ENCODE data around the gene ALPG. TPM values are rescaled to one million over a fixed set of nuclear protein-coding genes. Genes with fewer than 3 reads are reported as not detected.
"Not testable (repeated sequence)": the region's sequence is repeated elsewhere in the genome, so short reads cannot be mapped to it uniquely, and the experiment has no call there.

Gene ALPG
- total RNA-seq, 1 donor from 2014 or later, result not detected

GRCh38 chr2:232438951-232439757, 32.5 kb downstream of the ALPG start:
- peak; percentile 15 for DNase-seq (ENCODE audit: low read depth)

GRCh38 chr2:232439758-232440135, 33.1 kb downstream of the ALPG start:
- DNase-seq (ENCODE audit: low read depth), result no peak

- peak; percentile 72 for DNase-seq (ENCODE audit: low read depth)
These were observed 33.8 kb downstream of the ALPG start for GRCh38 chr2:232440220-232441018.

GRCh38 chr2:232441147-232441651, 34.6 kb downstream of the ALPG start:
- DNase-seq (ENCODE audit: low read depth), result no peak

GRCh38 chr2:232441922-232442321, 35.3 kb downstream of the ALPG start:
- DNase-seq (ENCODE audit: low read depth), result not testable (repeated sequence)

- DNase-seq (ENCODE audit: low read depth), result peak; percentile 69
These were observed 35.8 kb downstream of the ALPG start for GRCh38 chr2:232442431-232442830.

- DNase-seq (ENCODE audit: low read depth), result not testable (repeated sequence)
These were observed 36.4 kb downstream of the ALPG start for GRCh38 chr2:232443047-232443446.

GRCh38 chr2:232443669-232444408, 37.2 kb downstream of the ALPG start:
- DNase-seq (ENCODE audit: low read depth), result not testable (repeated sequence)

GRCh38 chr2:232444409-232445148, 37.9 kb downstream of the ALPG start:
- DNase-seq (ENCODE audit: low read depth), result peak; percentile 70

GRCh38 chr2:232445149-232445885, 38.7 kb downstream of the ALPG start:
- not testable (repeated sequence) for DNase-seq (ENCODE audit: low read depth)

GRCh38 chr2:232446266-232446777, 39.7 kb downstream of the ALPG start:
- not testable (repeated sequence) for DNase-seq (ENCODE audit: low read depth)

GRCh38 chr2:232447091-232447620, 40.5 kb downstream of the ALPG start:
- no peak for DNase-seq (ENCODE audit: low read depth)

GRCh38 chr2:232447638-232448303, 41.1 kb downstream of the ALPG start:
- DNase-seq (ENCODE audit: low read depth), result no peak

GRCh38 chr2:232448304-232448690, 41.7 kb downstream of the ALPG start:
- no peak for DNase-seq (ENCODE audit: low read depth)

- DNase-seq (ENCODE audit: low read depth), result no peak
These were observed 43.3 kb downstream of the ALPG start for GRCh38 chr2:232449964-232450363.

GRCh38 chr2:232451645-232452044, 45.0 kb downstream of the ALPG start:
- not testable (repeated sequence) for DNase-seq (ENCODE audit: low read depth)

GRCh38 chr2:232454630-232455029, 48.0 kb downstream of the ALPG start:
- no peak for DNase-seq (ENCODE audit: low read depth)

- DNase-seq (ENCODE audit: low read depth), result no peak
These were observed 49.0 kb downstream of the ALPG start, which contains the start of gene ALPI for GRCh38 chr2:232455426-232456255. Gene ALPI (plus strand): TSS chr2:232456153. CDS start chr2:232456200, 47 bp downstream.

Measured in myocyte (in vitro differentiated cells).